HEK293 (cell line): ENCODE results near the gene CAPN15.

Experiments
- RBAK ChIP-seq: fragments of 450-650 bp; formaldehyde crosslinking; IDR thresholded peaks from 2 replicates; pipeline ENCODE4 v1.5.1; 2016; ENCODE audit warnings: missing biosample characterization, missing genetic modification characterization
- ZNF18 ChIP-seq: fragments of 450-650 bp; formaldehyde crosslinking; IDR thresholded peaks from 2 replicates; pipeline ENCODE4 v1.5.1; 2016; ENCODE audit warnings: missing biosample characterization, missing genetic modification characterization

- TF ChIP-seq ZNF18 (tag by site-specific recombination) (no peak), RBAK (tag by site-specific recombination) (no peak)
Observed at GRCh38 chr16:525123-525519, 2.4 kb upstream of the CAPN15 start.
